GM19468 (cell line): ENCODE results near the gene CSF2.
"Not testable (repeated sequence)": the region's sequence is repeated elsewhere in the genome, so short reads cannot be mapped to it uniquely, and the experiment has no call there.

Experiments used
- ATAC-seq: cut with Tn5 transposase; IDR thresholded peaks from one replicate; pipeline ENCODE4 v1.9.1; 2021; ENCODE audit warnings: mild to moderate bottlenecking, moderate library complexity, moderate number of reproducible peaks; ENCODE audit not compliant: unreplicated experiment; ENCODE audit errors: extremely low read depth

CSF2 gene

DNA sequence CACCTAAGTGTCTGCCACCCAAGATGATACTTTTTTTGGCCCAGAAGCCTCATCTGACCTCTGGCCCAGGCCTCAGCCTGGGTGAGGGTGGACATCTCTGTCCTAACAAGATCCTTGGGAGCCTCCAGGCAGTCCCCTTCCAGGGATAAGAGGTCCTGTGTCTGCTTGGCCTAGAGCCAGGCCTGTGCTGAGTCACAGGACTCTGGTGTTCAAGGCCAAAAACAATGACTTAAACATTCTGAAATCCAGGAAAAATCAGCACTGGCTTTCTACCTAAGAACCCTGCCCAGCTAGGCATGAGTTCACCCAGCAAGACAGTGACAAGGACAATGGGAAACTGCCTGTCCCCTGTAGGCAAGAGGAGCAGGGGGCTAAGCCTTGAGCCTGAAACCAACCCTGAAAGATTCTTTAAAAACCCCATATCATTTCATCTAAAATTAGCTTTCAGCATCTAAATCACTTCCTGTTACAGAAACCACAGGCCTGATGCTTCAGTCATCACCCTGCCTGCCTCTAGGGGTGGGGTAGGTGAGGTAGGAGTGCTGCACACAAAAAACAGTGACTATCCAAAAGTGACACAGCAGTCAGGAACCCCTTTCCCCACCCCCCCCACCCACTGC is 29.9 kb downstream of the CSF2 start:
- ATAC-seq, result peak; percentile 41

DNA sequence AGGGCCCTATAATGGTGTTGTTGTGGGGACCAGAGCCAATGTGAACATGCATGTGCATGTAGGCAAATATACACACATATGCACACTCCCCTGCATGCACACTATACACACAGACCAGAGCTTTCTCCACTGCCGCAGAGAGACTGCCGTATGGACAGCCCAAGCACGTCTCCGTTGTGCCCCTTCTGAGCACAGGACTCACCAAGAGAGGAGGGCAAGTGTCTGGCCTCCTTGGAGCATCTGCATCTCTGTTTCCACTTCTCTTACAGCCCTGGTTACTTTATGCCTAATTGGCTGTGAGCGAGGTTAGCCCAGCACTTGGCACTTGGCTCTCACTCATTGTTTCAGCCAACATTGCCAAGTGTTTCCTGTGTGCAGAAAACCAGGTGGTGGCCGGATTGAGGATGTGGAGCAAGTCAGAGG is 30.4 kb downstream of the CSF2 start:
- ATAC-seq, result peak; percentile 3

DNA sequence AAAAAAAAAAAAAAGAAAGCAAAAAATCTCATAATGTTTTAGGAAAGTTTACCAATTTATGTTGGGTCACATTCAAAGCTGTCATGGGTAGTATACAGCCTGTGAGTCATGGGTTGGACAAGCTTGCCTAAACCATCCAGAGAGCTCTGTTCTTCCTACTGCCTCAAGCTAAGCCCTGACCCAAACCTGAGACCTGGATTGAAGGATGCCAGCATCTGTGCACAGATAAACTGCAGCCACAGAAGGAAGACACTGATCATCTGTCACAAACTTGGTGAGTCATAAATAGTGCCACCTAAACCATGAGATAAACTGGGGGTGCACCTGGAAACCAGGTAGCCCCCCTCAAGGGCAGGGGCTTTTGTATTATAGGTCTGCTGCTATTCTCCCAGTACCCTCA is 31.0 kb downstream of the CSF2 start:
- ATAC-seq, result no peak

DNA sequence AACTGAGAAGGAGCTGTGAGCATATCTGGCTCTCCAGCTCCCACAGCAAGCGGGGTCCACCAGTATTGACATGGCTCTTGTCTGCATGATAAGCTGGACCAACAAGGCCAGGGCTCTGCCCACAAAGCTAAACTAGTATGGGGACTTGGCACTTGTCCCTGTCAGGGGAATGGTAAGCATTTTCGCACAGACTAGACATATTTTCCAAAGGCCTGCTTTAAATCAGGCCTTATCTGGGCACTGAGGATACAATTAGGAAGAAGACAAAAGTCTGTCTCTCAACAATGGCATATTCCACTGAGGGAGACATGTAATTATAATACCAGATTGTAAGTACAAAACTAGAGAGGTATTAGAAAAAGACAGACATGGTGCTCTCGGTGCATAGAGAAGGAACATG is 32.1 kb downstream of the CSF2 start:
- ATAC-seq, result no peak

- not testable (repeated sequence) for ATAC-seq
Measured at GRCh38 chr5:132108495-132108894, 34.9 kb downstream of the CSF2 start.

DNA sequence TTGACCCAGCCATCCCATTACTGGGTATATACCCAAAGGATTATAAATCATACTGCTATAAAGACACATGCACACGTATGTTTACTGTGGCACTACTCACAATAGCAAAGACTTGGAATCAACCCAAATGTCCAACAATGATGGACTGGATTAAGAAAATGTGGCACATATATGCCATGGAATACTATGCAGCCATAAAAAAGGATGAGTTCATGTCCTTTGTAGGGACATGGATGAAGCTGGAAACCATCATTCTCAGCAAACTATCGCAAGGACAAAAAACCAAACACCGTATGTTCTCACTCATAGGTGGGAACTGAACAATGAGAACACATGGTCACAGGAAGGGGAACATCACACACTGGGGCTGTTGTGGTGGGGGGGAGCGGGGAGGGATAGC is 35.4 kb downstream of the CSF2 start:
- ATAC-seq, result not testable (repeated sequence)

- ATAC-seq, result no peak
Measured at GRCh38 chr5:132109494-132110053, 36.0 kb downstream of the CSF2 start.

DNA sequence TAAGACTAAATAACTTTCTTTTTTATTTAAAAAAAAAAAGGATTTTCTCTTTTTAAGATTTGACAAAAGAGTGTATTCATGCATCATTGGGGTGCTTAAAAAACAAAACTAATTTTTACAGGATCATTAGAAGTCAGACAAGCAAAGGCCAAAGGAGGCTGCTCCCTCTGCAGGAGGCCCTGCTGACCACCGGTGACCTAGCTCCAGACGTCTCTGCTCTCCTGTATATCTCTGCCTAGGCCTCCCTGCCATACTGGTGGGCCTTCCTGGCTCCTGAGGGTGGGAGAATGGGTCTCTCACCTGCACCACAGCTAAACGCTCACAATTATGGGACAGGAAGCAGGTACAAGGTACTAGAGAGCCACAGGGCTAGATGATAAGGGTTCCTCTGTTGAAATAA is 36.6 kb downstream of the CSF2 start:
- ATAC-seq, result no peak

DNA sequence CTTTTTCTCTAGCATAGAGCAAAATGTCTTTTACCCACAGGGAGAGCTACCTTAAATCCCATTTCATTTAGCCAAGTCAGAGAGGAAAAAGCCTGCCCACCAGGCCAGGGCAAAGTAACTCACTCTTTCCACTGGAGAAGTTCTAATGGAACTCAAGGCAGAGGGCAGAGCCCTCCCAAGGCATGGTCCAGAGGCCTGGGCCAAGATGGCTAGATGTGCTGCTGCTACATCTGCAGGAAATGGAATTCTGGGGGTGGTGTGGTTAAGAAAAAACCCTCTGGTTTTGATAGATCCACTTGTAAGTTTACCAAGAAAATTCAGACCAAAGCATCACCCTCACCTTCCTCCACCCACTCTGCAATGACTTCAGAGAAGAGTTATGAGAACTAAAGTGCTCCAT is 37.3 kb downstream of the CSF2 start:
- ATAC-seq, result no peak

GRCh38 chr5:132112111-132112510 is 38.5 kb downstream of the CSF2 start:
- no peak for ATAC-seq

- ATAC-seq, result no peak
Measured at GRCh38 chr5:132114150-132115121, 40.8 kb downstream of the CSF2 start.

GRCh38 chr5:132115375-132115774 is 41.8 kb downstream of the CSF2 start:
- no peak for ATAC-seq

GRCh38 chr5:132116072-132116471 is 42.5 kb downstream of the CSF2 start:
- ATAC-seq, result no peak

DNA sequence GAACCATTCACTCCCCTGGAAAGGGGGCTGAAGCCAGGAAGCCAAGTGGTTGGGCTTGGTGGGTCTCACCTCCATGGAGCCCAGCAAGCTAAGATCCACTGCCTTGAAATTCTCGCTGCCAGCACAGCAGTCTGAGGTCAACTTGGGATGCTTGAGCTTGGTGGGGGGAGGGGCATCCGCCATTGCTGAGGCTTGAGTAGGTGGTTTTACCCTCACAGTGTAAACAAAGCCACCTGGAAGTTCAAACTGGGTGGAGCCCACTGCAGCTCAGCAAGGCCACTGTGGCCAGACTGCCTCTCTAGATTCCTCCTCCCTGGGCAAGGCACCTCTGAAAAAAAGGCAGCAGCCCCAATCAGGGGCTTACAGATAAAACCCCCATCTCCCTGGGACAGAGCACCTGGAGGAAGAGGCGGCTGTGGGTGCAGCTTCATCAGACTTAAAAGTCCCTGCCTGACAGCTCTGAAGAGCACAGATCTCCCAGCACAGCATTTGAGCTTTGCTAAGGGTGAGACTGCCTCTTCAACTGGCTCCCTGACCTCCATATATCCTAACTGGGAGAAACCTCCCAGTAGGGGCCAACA is 43.4 kb downstream of the CSF2 start:
- ATAC-seq, result not testable (repeated sequence)

DNA sequence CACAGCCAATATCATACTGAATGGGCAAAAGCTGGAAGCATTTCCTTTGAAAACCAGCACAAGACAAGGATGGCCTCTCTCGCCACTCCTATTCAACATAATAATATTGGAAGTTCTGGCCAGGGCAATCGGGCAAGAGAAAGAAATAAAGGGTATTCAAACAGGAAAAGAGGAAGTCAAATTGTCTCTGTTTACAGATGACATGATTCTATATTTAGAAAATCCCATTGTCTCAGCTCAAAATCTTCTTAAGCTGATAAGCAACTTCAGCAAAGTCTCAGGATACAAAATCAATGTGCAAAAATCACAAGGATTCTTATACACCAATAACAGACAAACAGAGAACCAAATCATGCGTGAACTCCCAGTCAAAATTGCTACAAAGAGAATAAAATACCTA is 47.1 kb downstream of the CSF2 start:
- ATAC-seq, result not testable (repeated sequence)

DNA sequence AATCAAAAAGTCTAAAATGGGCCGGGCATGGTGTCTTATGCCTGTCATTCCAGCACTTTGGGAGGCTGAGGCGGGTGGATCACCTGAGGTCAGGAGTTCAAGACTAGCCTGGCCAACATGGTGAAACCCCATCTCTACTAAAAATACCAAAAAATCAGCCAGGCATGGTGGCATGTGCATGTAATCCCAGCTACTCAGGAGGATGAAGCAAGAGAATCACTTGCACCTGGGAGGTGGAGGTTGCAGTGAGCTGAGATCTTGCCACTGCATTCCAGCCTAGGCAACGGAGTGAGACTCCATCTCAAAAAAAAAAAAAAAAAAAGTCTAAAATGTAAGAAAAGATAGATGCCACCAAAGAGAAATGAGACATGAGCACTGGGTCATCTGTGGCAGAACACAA is 49.4 kb downstream of the CSF2 start:
- not testable (repeated sequence) for ATAC-seq

- ATAC-seq, result not testable (repeated sequence)
Measured at GRCh38 chr5:132123578-132123977, 50.0 kb downstream of the CSF2 start.
